Muscle of leg (tissue), 11 donors: ENCODE data around the gene SPRY2. TPM values are rescaled to one million over a fixed set of nuclear protein-coding genes. Genes with fewer than 3 reads are reported as not detected.

Source experiments
- DNase-seq: peaks from one replicate; pipeline ENCODE4 v3.0.0; 2013
- H3K27ac ChIP-seq: one replicate; pipeline ENCODE4 v1.5.1; 2013; ENCODE audit warnings: mild to moderate bottlenecking, low read length, control low read depth
- H3K27me3 ChIP-seq: one replicate; pipeline ENCODE4 v1.6.1; 2013; ENCODE audit warnings: low read length; ENCODE audit not compliant: control insufficient read depth, insufficient read depth
- H3K36me3 ChIP-seq: one replicate; pipeline ENCODE4 v1.6.1; 2013; ENCODE audit warnings: low read length; ENCODE audit not compliant: control insufficient read depth, insufficient read depth
- H3K4me1 ChIP-seq: one replicate; pipeline ENCODE4 v1.6.1; 2013; ENCODE audit warnings: low read length; ENCODE audit not compliant: control insufficient read depth, insufficient read depth
- H3K4me3 ChIP-seq: one replicate; pipeline ENCODE4 v1.5.1; 2013; ENCODE audit warnings: low read length, control low read depth
- H3K9me3 ChIP-seq: replicated peaks from 2 replicates; pipeline ENCODE4 v1.6.1; 2013; ENCODE audit warnings: low read depth, low read length; ENCODE audit not compliant: control insufficient read depth
- WGBS: methylation state at CpG from one replicate; pipeline ENCODE4 v1.1.5; 2013; ENCODE audit warnings: missing lambda C conversion rate; ENCODE audit not compliant: insufficient coverage; 5-methylcytosine and 5-hydroxymethylcytosine counted together
- polyA plus RNA-seq, 8 donors: library from polyadenylated mRNA; unstranded; fragments of 120-200 nt; gene quantifications; one replicate each; pipeline versions ENCODE4 v1.2.1 to v1.2.3, GENCODE V29; 2013; ENCODE audit warnings: inconsistent platforms in 1 of 8, low replicate concordance in 1 of 8; ENCODE audit not compliant: insufficient read length in 8 of 8, insufficient read depth in 1 of 8
- total RNA-seq: library from RNA; stranded (reverse); fragments of 120-200 nt; gene quantifications from one replicate; pipeline ENCODE4 v1.2.4, GENCODE V29; 2013

The SPRY2 gene
- total and polyA plus RNA-seq, 9 donors, result 44.1 to 140 (median 94.5) TPM

GRCh38 chr13:80305737-80306136, 35.2 kb downstream of the SPRY2 start:
- Histone ChIP-seq H3K4me1 (no peaks in the 10 kb centered on the region), H3K9me3 (no peaks in the 10 kb centered on the region), H3K36me3 (no peaks in the 10 kb centered on the region), H3K27me3 (no peaks in the 10 kb centered on the region), H3K27ac (peak overlapping the region; percentile 49), H3K4me3 (no peak overlapping the region)
- WGBS, result 0% methylated on average over 1 of the region's 1 CpG
- DNase-seq, result peak; percentile 39

- no peaks in the 10 kb centered on the region for H3K9me3 ChIP-seq
- DNase-seq, result peak; percentile 16
- no peak overlapping the region for H3K27ac ChIP-seq
- no peak overlapping the region for H3K4me3 ChIP-seq
- H3K4me1 ChIP-seq, result no peaks in the 10 kb centered on the region
- no peaks in the 10 kb centered on the region for H3K27me3 ChIP-seq
- 78% methylated on average over 6 of the region's 6 CpGs for WGBS
- H3K36me3 ChIP-seq, result no peaks in the 10 kb centered on the region
Measured at GRCh38 chr13:80303225-80303811, 37.6 kb downstream of the SPRY2 start.

GRCh38 chr13:80299046-80299445, 41.9 kb downstream of the SPRY2 start:
- no peak for DNase-seq
- no peaks in the 10 kb centered on the region for H3K9me3 ChIP-seq
- no peaks in the 10 kb centered on the region for H3K36me3 ChIP-seq
- no peaks in the 10 kb centered on the region for H3K4me1 ChIP-seq
- no peak overlapping the region for H3K27ac ChIP-seq
- no peaks in the 10 kb centered on the region for H3K27me3 ChIP-seq
- no peak overlapping the region for H3K4me3 ChIP-seq

GRCh38 chr13:80297503-80297902, 43.4 kb downstream of the SPRY2 start:
- Histone ChIP-seq H3K9me3 (no peaks in the 10 kb centered on the region), H3K27ac (no peak overlapping the region), H3K27me3 (no peaks in the 10 kb centered on the region), H3K36me3 (no peaks in the 10 kb centered on the region), H3K4me3 (no peak overlapping the region), H3K4me1 (no peaks in the 10 kb centered on the region)
- no peak for DNase-seq
- WGBS, result no CpG with 5 or more reads among the region's 2 CpGs

- Histone ChIP-seq H3K9me3 (no peaks in the 10 kb centered on the region), H3K27me3 (no peaks in the 10 kb centered on the region), H3K27ac (no peak overlapping the region), H3K4me3 (no peak overlapping the region), H3K4me1 (no peaks in the 10 kb centered on the region), H3K36me3 (no peaks in the 10 kb centered on the region)
- DNase-seq, result no peak
Measured at GRCh38 chr13:80297094-80297493, 43.8 kb downstream of the SPRY2 start.

- Histone ChIP-seq H3K4me3 (no peak overlapping the region), H3K27me3 (no peaks in the 10 kb centered on the region), H3K27ac (no peak overlapping the region), H3K9me3 (no peaks in the 10 kb centered on the region), H3K36me3 (no peaks in the 10 kb centered on the region), H3K4me1 (no peaks in the 10 kb centered on the region)
- DNase-seq, result no peak
- 100% methylated on average over 2 of the region's 7 CpGs for WGBS
Measured at GRCh38 chr13:80296638-80297037, 44.3 kb downstream of the SPRY2 start.

GRCh38 chr13:80290591-80290990, 50.3 kb downstream of the SPRY2 start:
- peaks cover 3% of the 10 kb centered on the region for H3K9me3 ChIP-seq
- DNase-seq, result no peak
- no peak overlapping the region for H3K27ac ChIP-seq
- H3K4me3 ChIP-seq, result no peak overlapping the region
- H3K36me3 ChIP-seq, result no peaks in the 10 kb centered on the region
- no peaks in the 10 kb centered on the region for H3K27me3 ChIP-seq
- no peaks in the 10 kb centered on the region for H3K4me1 ChIP-seq
- no CpG with 5 or more reads among the region's 1 CpG for WGBS
